Heart left ventricle (tissue), 13 donors: ENCODE measurements around the gene WDR70.

Experiments
- CTCF ChIP-seq, 12 donors: fragments of 200-600 bp; sonication (generic) in 4 of 12; IDR thresholded peaks; one replicate each; pipeline versions ENCODE4 v1.5.0 to v1.8.0; 2018 to 2022; ENCODE audit warnings: antibody characterized with exemption in 12 of 12, mild to moderate bottlenecking in 5 of 12
- POLR2A ChIP-seq, 2 donors: fragments of 450-650 bp; IDR thresholded peaks; one replicate each; pipeline ENCODE4 v1.6.1; 2017; ENCODE audit warnings: antibody characterized with exemption in 2 of 2, mild to moderate bottlenecking in 2 of 2, moderate library complexity in 2 of 2
- donor health status: ischemic (EF 13 %, LVEDD 7.1; RV severe dilation, severe dysfunction).
- donor health status: DM: no; HTN: yes; CAD: no.
- donor health status: DM: no; HTN: no; CAD: no.
- donor health status: ischemic (EF 25% LVEDD 6.9; RV normal size, moderate dysfunction).
- donor health status: ischemic (EF 25% LVEDD 5.7; RV mildly dilated, moderate dysfunction).
- donor health status: ischemic (EF 35%, LVEDD 5.7; RV mildly dilated, moderate dysfunction).
- donor health status: nonischemic (EF 11% LVEDD 7.7; RV severe dilation, severe dysfunction).
- donor health status: DM: yes; HTN: yes; CAD: no.
- donor health status: PGD.
- donor health status: ischemic (EF 29% LVEDD 5.4; RV normal size, mild dysfunction).
- donor health status: nonischemic (EF 23%, LVEDD 6.1; RV moderate dilation, normal function).

GRCh38 chr5:37754976-37755375 is 375.9 kb downstream of the WDR70 start:
- TF ChIP-seq CTCF (IDR thresholded peaks at IDR 0.05) (no peak), POLR2A (IDR thresholded peaks at IDR 0.05) (no peak)
